Kidney (tissue), 14 donors: ENCODE measurements around the gene KIAA1755. TPM values are rescaled to one million over a fixed set of nuclear protein-coding genes. Genes with fewer than 3 reads are reported as not detected.

Experiments
- DNase-seq, 5 donors: peaks; one replicate each; pipeline ENCODE4 v3.0.0-alpha.2; 2013 to 2020
- FAIRE-seq: peaks from 2 replicates; lab custom pipeline; 2012; peaks lifted over from hg19 to GRCh38; lab: Jason Lieb, UNC
- H3K27ac ChIP-seq, 2 donors: one replicate each; pipeline ENCODE4 v1.7.0; 2013; ENCODE audit warnings: low read depth in 2 of 2, low read length in 2 of 2, inconsistent platforms in 1 of 2
- H3K27me3 ChIP-seq: one replicate; pipeline ENCODE4 v1.7.1; 2013; ENCODE audit warnings: low read length, inconsistent platforms; ENCODE audit not compliant: control insufficient read depth, insufficient read depth
- H3K36me3 ChIP-seq, 3 donors: one replicate each; pipeline versions ENCODE4 v1.7.0 to v1.7.1; 2013; ENCODE audit warnings: low read length in 3 of 3, control low read depth in 1 of 3, inconsistent platforms in 1 of 3; ENCODE audit not compliant: insufficient read depth in 3 of 3, control insufficient read depth in 2 of 3
- H3K4me1 ChIP-seq, 3 donors: one replicate each; pipeline versions ENCODE4 v1.7.0 to v1.7.1; 2013; ENCODE audit warnings: low read length in 3 of 3, inconsistent platforms in 1 of 3, low read depth in 1 of 3; ENCODE audit not compliant: control insufficient read depth in 2 of 3, insufficient read depth in 2 of 3
- H3K4me3 ChIP-seq, 3 donors: one replicate each; pipeline versions ENCODE4 v1.7.0 to v1.8.1; 2013; ENCODE audit warnings: low read length in 3 of 3, control low read depth in 1 of 3, inconsistent platforms in 1 of 3
- H3K9ac ChIP-seq, 3 donors: one replicate each; pipeline versions ENCODE4 v1.7.0 to v1.7.1; 2013; ENCODE audit warnings: low read length in 3 of 3, control low read depth in 1 of 3, inconsistent platforms in 1 of 3
- H3K9me3 ChIP-seq, 3 donors: one replicate each; pipeline versions ENCODE4 v1.7.0 to v1.7.1; 2013; ENCODE audit warnings: low read length in 3 of 3, control low read depth in 1 of 3, inconsistent platforms in 1 of 3; ENCODE audit not compliant: control insufficient read depth in 2 of 3, insufficient read depth in 1 of 3
- CTCF ChIP-seq: IDR thresholded peaks from 3 replicates; pipeline ENCODE4 v1.5.1; 2012; ENCODE audit warnings: mild to moderate bottlenecking, moderate library complexity, borderline replicate concordance; ENCODE audit not compliant: insufficient read depth; ENCODE audit errors: extremely low read depth
- intact Hi-C: fragments of 100-400 bp; cut with DNase I; formaldehyde crosslinking; loops from one replicate; pipeline ENCODE4 v1.11.1; 2022
- polyA plus RNA-seq: library from polyadenylated mRNA; stranded (reverse); fragments of 350-450 nt; fragmentation: Illumina TruSeq; extraction: RNeasy Lipid Tissue Mini Kit (QIAGEN cat#74804); gene quantifications from one replicate; pipeline ENCODE4 v1.2.3, GENCODE V29; 2014; ENCODE audit warnings: low read depth, low replicate concordance; ENCODE audit not compliant: insufficient read depth
- total RNA-seq: library from RNA; stranded (reverse); fragmentation: NEBNext Ultra II Directional; extraction: Animal tissue kit (Norgen Biotek cat#: 25700); gene quantifications from one replicate; pipeline ENCODE4 v1.2.1, GENCODE V29; 2021
- donor health status: control.
- donor health status: control.
- donor health status: control.
- donor health status: control.
- donor health status: control.
- donor health status: DM: yes; HTN: yes; CAD: no.
- donor health status: Normal renal cell carcinoma (clear cell type).

Gene KIAA1755
- total and polyA plus RNA-seq, 2 donors from 2014 or later = 1.5 to 5.1 TPM

- Histone ChIP-seq H3K36me3 (no peaks in the 10 kb centered on the region), H3K4me1 (no peaks in the 10 kb centered on the region), H3K4me3 (no peak overlapping the region), H3K9ac (no peak overlapping the region), H3K27me3 (no peaks in the 10 kb centered on the region), H3K27ac (no peak overlapping the region), H3K9me3 (peaks cover 0 to 22% (median 2%) of the 10 kb centered on the region in 3 donors)
- no peak for TF ChIP-seq CTCF
- intact Hi-C loops = no loop called here
- DNase-seq (peak in 3 of 5 donors; percentile 41 to 66 (median 50)), FAIRE-seq (no peak)
Observed at GRCh38 chr20:38238829-38239228, 21.7 kb downstream of the KIAA1755 start.

- H3K36me3 ChIP-seq = no peaks in the 10 kb centered on the region
- peaks cover 0 to 12% (median 2%) of the 10 kb centered on the region in 3 donors for H3K9me3 ChIP-seq
- no peaks in the 10 kb centered on the region for H3K4me1 ChIP-seq
- DNase-seq (no peak), FAIRE-seq (no peak)
- intact Hi-C loops = no loop called here
- no peaks in the 10 kb centered on the region for H3K27me3 ChIP-seq
- no peak overlapping the region for H3K4me3 ChIP-seq
- H3K27ac ChIP-seq = no peak overlapping the region
- no peak for TF ChIP-seq CTCF
- no peak overlapping the region for H3K9ac ChIP-seq
Observed at GRCh38 chr20:38237381-38237780, 23.2 kb downstream of the KIAA1755 start.

GRCh38 chr20:38231531-38232121 lies 28.9 kb downstream of the KIAA1755 start:
- no peak for DNase-seq
- no peak for TF ChIP-seq CTCF
- Histone ChIP-seq H3K27me3 (no peaks in the 10 kb centered on the region), H3K36me3 (no peaks in the 10 kb centered on the region), H3K9me3 (no peaks in the 10 kb centered on the region), H3K9ac (no peak overlapping the region), H3K4me3 (no peak overlapping the region), H3K4me1 (no peaks in the 10 kb centered on the region), H3K27ac (no peak overlapping the region)
- intact Hi-C loops = loop anchor here (5.0 kb wide), 1 partner anchor 91 kb away; no protein-coding TSS in a partner anchor
- FAIRE-seq = no peak
